H9 (cell line): ENCODE measurements around the gene NVL. TPM values are rescaled to one million over a fixed set of nuclear protein-coding genes. Genes with fewer than 3 reads are reported as not detected.

ENCODE experiments used
- DNase-seq: peaks from one replicate; pipeline ENCODE4 v3.0.0-alpha.2; 2017
- H2AFZ ChIP-seq: one replicate; pipeline ENCODE4 v1.6.1; 2013; ENCODE audit warnings: mild to moderate bottlenecking, low read length, control low read depth, moderate library complexity
- H2AK5ac ChIP-seq: 2 replicates; pipeline ENCODE4 v1.6.1; 2013; ENCODE audit warnings: low read length, control low read depth, mixed read lengths; ENCODE audit not compliant: insufficient read length
- H2BK120ac ChIP-seq: one replicate; pipeline ENCODE4 v1.6.1; 2013; ENCODE audit warnings: low read depth, mild to moderate bottlenecking, low read length, control low read depth, inconsistent platforms; ENCODE audit not compliant: poor library complexity, severe bottlenecking
- H2BK12ac ChIP-seq: 2 replicates; pipeline ENCODE4 v1.6.1; 2013; ENCODE audit warnings: low read length, control low read depth, mixed read lengths, low read depth; ENCODE audit not compliant: insufficient read length
- H2BK15ac ChIP-seq: 2 replicates; pipeline ENCODE4 v1.6.1; 2013; ENCODE audit warnings: low read depth, low read length, control low read depth
- H2BK20ac ChIP-seq: one replicate; pipeline ENCODE4 v1.6.1; 2013; ENCODE audit warnings: low read depth, mild to moderate bottlenecking, low read length, control low read depth, inconsistent platforms; ENCODE audit not compliant: poor library complexity, severe bottlenecking
- H2BK5ac ChIP-seq: 2 replicates; pipeline ENCODE4 v1.6.1; 2013; ENCODE audit warnings: low read length, control low read depth, mixed read lengths; ENCODE audit not compliant: insufficient read length
- H3K14ac ChIP-seq: 2 replicates; pipeline ENCODE4 v1.6.1; 2013; ENCODE audit warnings: low read length, control low read depth; ENCODE audit not compliant: insufficient read depth
- H3K18ac ChIP-seq: 2 replicates; pipeline ENCODE4 v1.6.1; 2013; ENCODE audit warnings: low read depth, mild to moderate bottlenecking, mixed read lengths, low read length, control low read depth; ENCODE audit not compliant: insufficient read length
- H3K23ac ChIP-seq: 2 replicates; pipeline ENCODE4 v1.6.1; 2013; ENCODE audit warnings: low read length, control low read depth, mixed read lengths, low read depth; ENCODE audit not compliant: insufficient read length
- H3K23me2 ChIP-seq: 2 replicates; pipeline ENCODE4 v1.6.1; 2013; ENCODE audit warnings: low read depth, mild to moderate bottlenecking, mixed read lengths, low read length, control low read depth; ENCODE audit not compliant: insufficient read length, poor library complexity, severe bottlenecking
- H3K27ac ChIP-seq: 2 replicates; pipeline ENCODE4 v1.5.1; 2013; ENCODE audit warnings: low read length, control low read depth, mixed read lengths, low read depth; ENCODE audit not compliant: insufficient read length
- H3K27me3 ChIP-seq: 2 replicates; pipeline ENCODE4 v1.6.1; 2013; ENCODE audit warnings: low read length, control low read depth, inconsistent platforms; ENCODE audit not compliant: insufficient read depth
- H3K4ac ChIP-seq: 2 replicates; pipeline ENCODE4 v1.6.1; 2013; ENCODE audit warnings: low read depth, mild to moderate bottlenecking, control low read depth, inconsistent platforms, low read length, moderate library complexity
- H3K4me1 ChIP-seq: 2 replicates; pipeline ENCODE4 v1.6.1; 2013; ENCODE audit warnings: low read length, control low read depth, inconsistent platforms; ENCODE audit not compliant: insufficient read depth
- H3K4me2 ChIP-seq: 2 replicates; pipeline ENCODE4 v1.6.1; 2013; ENCODE audit warnings: low read length, control low read depth, mixed read lengths; ENCODE audit not compliant: insufficient read length, insufficient read depth
- H3K56ac ChIP-seq: 2 replicates; pipeline ENCODE4 v1.6.1; 2013; ENCODE audit warnings: low read depth, mild to moderate bottlenecking, mixed read lengths, low read length, control low read depth; ENCODE audit not compliant: insufficient read length
- H3K79me1 ChIP-seq: 2 replicates; pipeline ENCODE4 v1.6.1; 2013; ENCODE audit warnings: low read depth, mild to moderate bottlenecking, moderate library complexity, low read length, control low read depth, inconsistent platforms; ENCODE audit not compliant: insufficient read depth, poor library complexity, severe bottlenecking
- H3K79me2 ChIP-seq: 2 replicates; pipeline ENCODE4 v1.6.1; 2013; ENCODE audit warnings: low read length, control low read depth, inconsistent platforms; ENCODE audit not compliant: insufficient read depth
- H3K9ac ChIP-seq: 2 replicates; pipeline ENCODE4 v1.6.1; 2013; ENCODE audit warnings: low read length, control low read depth, mixed read lengths; ENCODE audit not compliant: insufficient read length; ENCODE audit errors: extremely low read depth
- H3K9me3 ChIP-seq: one replicate; pipeline ENCODE4 v1.6.1; 2013; ENCODE audit warnings: low read depth, low read length, inconsistent platforms; ENCODE audit not compliant: control insufficient read depth
- H3T11ph ChIP-seq: one replicate; pipeline ENCODE4 v1.6.1; 2013; ENCODE audit warnings: mild to moderate bottlenecking, low read length, control low read depth, inconsistent platforms
- H4K20me1 ChIP-seq: one replicate; pipeline ENCODE4 v1.6.1; 2013; ENCODE audit not compliant: control insufficient read depth, insufficient read length, insufficient read depth
- H4K5ac ChIP-seq: 2 replicates; pipeline ENCODE4 v1.6.1; 2013; ENCODE audit warnings: low read depth, mild to moderate bottlenecking, mixed read lengths, low read length, control low read depth; ENCODE audit not compliant: insufficient read length
- H4K8ac ChIP-seq: replicated peaks from 2 replicates; pipeline ENCODE4 v1.6.1; 2013; ENCODE audit warnings: low read length, control low read depth, mixed read lengths, low read depth; ENCODE audit not compliant: insufficient read length
- H4K91ac ChIP-seq: 2 replicates; pipeline ENCODE4 v1.6.1; 2013; ENCODE audit warnings: low read depth, mild to moderate bottlenecking, moderate library complexity, mixed read lengths, low read length, control low read depth; ENCODE audit not compliant: insufficient read length
- H3K27ac Mint-ChIP-seq, 3 experiments: 2 replicates in 2 of 3; 3 replicates in 1 of 3; pipeline ENCODE4 v1.8.0; 2020 to 2021; ENCODE audit warnings: mixed read lengths in 3 of 3, mild to moderate bottlenecking in 1 of 3, moderate library complexity in 1 of 3
- H3K27me3 Mint-ChIP-seq: 2 replicates; pipeline ENCODE4 v1.8.0; 2021; ENCODE audit warnings: low read depth, mild to moderate bottlenecking, moderate library complexity, mixed read lengths
- H3K36me3 Mint-ChIP-seq, 3 experiments: 2 replicates in 2 of 3; 3 replicates in 1 of 3; pipeline ENCODE4 v1.8.0; 2020 to 2021; ENCODE audit warnings: low read depth in 3 of 3, mixed read lengths in 3 of 3; ENCODE audit not compliant: insufficient read depth in 1 of 3
- H3K4me1 Mint-ChIP-seq, 2 experiments: 2 replicates each; pipeline ENCODE4 v1.8.0; 2020; ENCODE audit warnings: mixed read lengths in 2 of 2
- H3K4me3 Mint-ChIP-seq, 2 experiments: 2 replicates in 1 of 2; 3 replicates in 1 of 2; pipeline ENCODE4 v1.8.0; 2020 to 2021; ENCODE audit warnings: mild to moderate bottlenecking in 2 of 2, mixed read lengths in 2 of 2, moderate library complexity in 1 of 2
- H3K9me3 Mint-ChIP-seq, 2 experiments: 2 replicates in 1 of 2; 3 replicates in 1 of 2; pipeline ENCODE4 v1.8.0; 2020; ENCODE audit warnings: mild to moderate bottlenecking in 2 of 2, mixed read lengths in 2 of 2, moderate library complexity in 1 of 2
- WGBS: extraction: QIAGEN DNeasy Blood & Tissue Kit; methylation state at CpG from one replicate; pipeline ENCODE4 v1.1.7; 2013; ENCODE audit warnings: missing lambda C conversion rate, low lambda C conversion rate, mixed read lengths; ENCODE audit not compliant: insufficient read length; ENCODE audit errors: extremely low coverage; 5-methylcytosine and 5-hydroxymethylcytosine counted together
- total RNA-seq: library from RNA; stranded (reverse); gene quantifications from 2 replicates; pipeline ENCODE4 v1.2.1, GENCODE V29; 2021
- TF ChIP-seq, protein P1 (sequence below): fragments of 200-600 bp; sonication (generic); conservative IDR thresholded peaks from 3 replicates; pipeline ENCODE4 v1.8.0; 2021; ENCODE audit warnings: antibody characterized with exemption, mild to moderate bottlenecking

The NVL gene
- total RNA-seq, 1 experiment from 2014 or later: 66.9 TPM

DNA sequence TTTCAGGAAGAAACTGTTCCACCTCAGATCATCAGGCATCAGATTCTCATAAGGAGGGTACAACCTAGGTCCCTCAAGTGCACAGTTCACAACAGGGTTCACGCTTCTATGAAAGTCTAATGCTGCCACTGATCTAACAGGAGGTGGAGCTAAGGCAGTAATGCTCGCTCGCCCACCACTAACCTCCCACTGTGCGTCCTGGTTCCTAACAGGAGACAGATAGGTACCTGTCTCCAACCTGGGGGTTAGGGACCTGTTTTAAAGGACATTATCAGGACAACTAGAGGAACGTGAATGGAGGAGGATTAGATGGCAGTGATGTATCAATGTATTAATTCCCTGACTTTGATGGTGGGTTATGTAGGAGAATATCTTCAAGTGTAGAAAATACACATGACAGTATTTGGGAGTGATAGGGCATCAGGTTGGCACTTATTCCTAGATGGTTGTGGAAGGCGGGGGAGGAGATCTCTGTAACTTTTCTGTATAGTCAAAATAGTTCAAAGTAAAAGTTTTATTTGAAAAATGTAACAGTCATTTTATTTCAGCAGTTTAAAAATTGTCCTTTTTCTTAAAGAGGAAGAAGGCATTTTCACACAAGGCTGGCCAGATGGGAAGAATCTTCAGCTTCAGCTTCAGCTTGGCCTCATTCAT lies 103.0 kb downstream of the NVL start:
- Histone ChIP-seq H4K5ac (no peak overlapping the region), H3K27me3 (no peaks in the 10 kb centered on the region; the same call in 1 of the 2 replicates), H3K18ac (no peak overlapping the region), H2BK20ac (no peak overlapping the region), H4K91ac (no peak overlapping the region), H3K23me2 (no peaks in the 10 kb centered on the region), H3K4me2 (no peak overlapping the region), H3K14ac (no peak overlapping the region), H3K4ac (no peak overlapping the region), H3T11ph (no peak overlapping the region), H2BK12ac (no peak overlapping the region), H4K8ac (no peak overlapping the region), H3K79me1 (no peaks in the 10 kb centered on the region), H2BK120ac (no peak overlapping the region), H4K20me1 (no peaks in the 10 kb centered on the region), H3K56ac (no peak overlapping the region), H2AFZ (no peak overlapping the region), H2BK5ac (no peak overlapping the region), H3K9ac (no peak overlapping the region), H2AK5ac (no peak overlapping the region), H3K79me2 (no peaks in the 10 kb centered on the region), H2BK15ac (no peak overlapping the region), H3K27ac (no peak overlapping the region), H3K9me3 (no peaks in the 10 kb centered on the region), H3K4me1 (peaks cover 5% of the 10 kb centered on the region; the same call in 1 of the 2 replicates), H3K23ac (no peak overlapping the region)
- no peak overlapping the region; a peak in 1 of 5 replicates for H3K4me3 Mint-ChIP-seq
- no CpG with 5 or more reads among the region's 6 CpGs for WGBS
- DNase-seq: no peak
- peaks cover 28 to 47% (median 36%) of the 10 kb centered on the region in 3 experiments; a peak in 6 of 7 replicates for H3K36me3 Mint-ChIP-seq
- TF ChIP-seq, protein P1, sequence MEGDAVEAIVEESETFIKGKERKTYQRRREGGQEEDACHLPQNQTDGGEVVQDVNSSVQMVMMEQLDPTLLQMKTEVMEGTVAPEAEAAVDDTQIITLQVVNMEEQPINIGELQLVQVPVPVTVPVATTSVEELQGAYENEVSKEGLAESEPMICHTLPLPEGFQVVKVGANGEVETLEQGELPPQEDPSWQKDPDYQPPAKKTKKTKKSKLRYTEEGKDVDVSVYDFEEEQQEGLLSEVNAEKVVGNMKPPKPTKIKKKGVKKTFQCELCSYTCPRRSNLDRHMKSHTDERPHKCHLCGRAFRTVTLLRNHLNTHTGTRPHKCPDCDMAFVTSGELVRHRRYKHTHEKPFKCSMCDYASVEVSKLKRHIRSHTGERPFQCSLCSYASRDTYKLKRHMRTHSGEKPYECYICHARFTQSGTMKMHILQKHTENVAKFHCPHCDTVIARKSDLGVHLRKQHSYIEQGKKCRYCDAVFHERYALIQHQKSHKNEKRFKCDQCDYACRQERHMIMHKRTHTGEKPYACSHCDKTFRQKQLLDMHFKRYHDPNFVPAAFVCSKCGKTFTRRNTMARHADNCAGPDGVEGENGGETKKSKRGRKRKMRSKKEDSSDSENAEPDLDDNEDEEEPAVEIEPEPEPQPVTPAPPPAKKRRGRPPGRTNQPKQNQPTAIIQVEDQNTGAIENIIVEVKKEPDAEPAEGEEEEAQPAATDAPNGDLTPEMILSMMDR: no peak
- no peaks in the 10 kb centered on the region for H3K9me3 Mint-ChIP-seq
- peaks cover 12% of the 10 kb centered on the region for H3K27me3 Mint-ChIP-seq
- no peak overlapping the region for H3K27ac Mint-ChIP-seq
- peaks cover 14 to 18% of the 10 kb centered on the region in 2 experiments for H3K4me1 Mint-ChIP-seq
